HG02678 (cell line): ENCODE measurements around the gene SMAD1.
A peak's percentile ranks its signal among the peaks of the same experiment; 100 is the strongest.

Experiments used
- ATAC-seq: cut with Tn5 transposase; IDR thresholded peaks from one replicate; pipeline ENCODE4 v1.9.1; 2021; ENCODE audit warnings: mild to moderate bottlenecking, moderate library complexity; ENCODE audit not compliant: unreplicated experiment

SMAD1 gene

DNA sequence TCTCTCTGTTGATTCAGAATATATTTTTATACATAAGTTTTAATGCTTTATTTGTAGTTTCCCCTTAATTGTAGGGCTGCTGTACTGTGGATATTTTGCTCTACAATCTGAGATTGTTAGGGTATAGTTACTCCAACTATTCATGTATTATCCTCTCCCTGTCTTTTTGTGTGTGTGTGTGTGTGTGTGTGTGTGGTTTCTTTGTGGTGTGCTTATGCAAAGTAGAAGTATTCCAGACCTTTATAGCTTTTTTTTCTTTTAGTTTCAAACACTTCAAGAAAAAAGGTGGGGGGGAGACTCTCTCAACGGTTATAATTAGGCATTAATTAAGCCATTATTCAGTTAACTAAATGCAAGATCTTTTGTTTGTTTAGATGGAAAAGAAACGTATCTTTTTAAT is 6.7 kb downstream of the SMAD1 start:
- ATAC-seq = no peak

- ATAC-seq = no peak
Observed at GRCh38 chr4:145489556-145489955, 7.9 kb downstream of the SMAD1 start.

DNA sequence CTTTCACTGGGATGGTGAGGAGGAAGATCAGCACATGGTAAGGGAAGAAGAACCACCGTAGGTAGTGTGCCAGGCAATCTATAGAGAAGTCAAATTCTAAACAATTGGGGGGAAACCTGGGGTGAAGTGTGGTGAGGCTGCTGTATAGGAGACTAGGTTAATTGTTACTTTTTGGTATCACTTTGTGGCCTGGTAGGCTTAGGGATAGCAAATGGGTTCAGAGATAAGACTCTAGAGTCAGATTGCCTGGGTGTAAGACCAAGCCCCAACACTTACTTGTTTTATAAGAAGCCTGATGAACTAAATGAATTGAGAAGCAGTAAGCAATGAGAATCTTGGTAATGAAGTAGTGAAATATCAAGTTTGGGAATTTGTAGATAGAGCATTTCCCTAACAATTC is 8.7 kb downstream of the SMAD1 start:
- no peak for ATAC-seq

DNA sequence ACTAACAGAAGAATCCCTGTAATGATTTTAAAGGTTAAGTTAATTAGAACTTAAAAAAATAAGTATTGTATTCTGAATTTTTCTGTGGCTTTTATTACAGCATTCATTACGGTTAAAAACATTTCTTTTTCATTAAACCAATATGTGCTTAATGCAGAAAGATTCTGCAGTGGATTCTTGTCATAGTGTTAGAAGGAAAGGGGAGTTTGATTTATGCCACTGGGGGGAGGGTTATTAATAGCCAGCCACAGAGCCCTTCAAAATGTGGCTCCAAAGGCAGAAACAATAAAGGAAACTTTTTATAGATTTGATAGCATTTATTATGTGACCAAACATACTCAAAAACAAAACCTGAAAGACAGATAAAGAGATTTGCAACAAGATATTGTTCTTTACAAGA is 9.1 kb downstream of the SMAD1 start:
- no peak for ATAC-seq

DNA sequence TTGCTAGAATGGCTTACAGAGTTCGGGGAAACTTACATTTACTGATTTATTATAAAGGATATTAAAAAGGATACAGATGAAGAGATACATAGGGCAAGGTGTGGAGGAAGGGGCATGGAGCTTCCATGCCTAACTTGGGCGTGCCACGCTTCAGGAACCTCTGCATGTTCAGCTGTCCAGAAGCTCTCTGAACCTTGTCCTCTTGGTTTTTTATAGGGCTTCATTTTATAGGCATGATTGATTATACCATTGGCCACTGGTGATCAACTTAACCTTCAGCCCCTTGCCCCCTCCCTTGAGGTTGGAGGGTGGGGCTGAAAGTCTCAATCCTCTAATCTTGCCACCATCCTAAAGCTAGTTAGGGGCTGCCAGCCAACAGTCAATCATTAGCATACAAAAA is 10.7 kb downstream of the SMAD1 start:
- ATAC-seq = no peak

GRCh38 chr4:145493166-145493565 is 11.5 kb downstream of the SMAD1 start:
- ATAC-seq = no peak

GRCh38 chr4:145494666-145495270 is 13.1 kb downstream of the SMAD1 start:
- no peak for ATAC-seq

DNA sequence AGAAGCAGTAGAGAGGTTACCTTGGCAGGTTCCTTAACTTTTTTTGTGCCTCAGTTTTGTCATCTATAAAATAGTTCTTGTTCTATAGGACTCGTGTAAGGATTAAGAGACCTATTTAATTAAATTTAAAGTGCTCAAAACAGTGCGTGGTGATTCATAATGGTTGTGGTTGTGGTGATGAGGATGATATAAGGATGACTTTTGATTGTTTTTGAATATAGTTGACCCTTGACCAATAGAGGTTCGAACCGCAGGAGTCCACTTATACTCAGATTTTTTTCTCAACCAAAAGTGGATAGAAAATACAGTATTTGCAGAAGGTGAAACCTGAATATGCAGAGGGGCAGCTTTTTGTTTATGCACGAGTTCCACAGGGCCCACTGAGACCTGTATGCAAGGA is 14.6 kb downstream of the SMAD1 start:
- ATAC-seq = no peak

DNA sequence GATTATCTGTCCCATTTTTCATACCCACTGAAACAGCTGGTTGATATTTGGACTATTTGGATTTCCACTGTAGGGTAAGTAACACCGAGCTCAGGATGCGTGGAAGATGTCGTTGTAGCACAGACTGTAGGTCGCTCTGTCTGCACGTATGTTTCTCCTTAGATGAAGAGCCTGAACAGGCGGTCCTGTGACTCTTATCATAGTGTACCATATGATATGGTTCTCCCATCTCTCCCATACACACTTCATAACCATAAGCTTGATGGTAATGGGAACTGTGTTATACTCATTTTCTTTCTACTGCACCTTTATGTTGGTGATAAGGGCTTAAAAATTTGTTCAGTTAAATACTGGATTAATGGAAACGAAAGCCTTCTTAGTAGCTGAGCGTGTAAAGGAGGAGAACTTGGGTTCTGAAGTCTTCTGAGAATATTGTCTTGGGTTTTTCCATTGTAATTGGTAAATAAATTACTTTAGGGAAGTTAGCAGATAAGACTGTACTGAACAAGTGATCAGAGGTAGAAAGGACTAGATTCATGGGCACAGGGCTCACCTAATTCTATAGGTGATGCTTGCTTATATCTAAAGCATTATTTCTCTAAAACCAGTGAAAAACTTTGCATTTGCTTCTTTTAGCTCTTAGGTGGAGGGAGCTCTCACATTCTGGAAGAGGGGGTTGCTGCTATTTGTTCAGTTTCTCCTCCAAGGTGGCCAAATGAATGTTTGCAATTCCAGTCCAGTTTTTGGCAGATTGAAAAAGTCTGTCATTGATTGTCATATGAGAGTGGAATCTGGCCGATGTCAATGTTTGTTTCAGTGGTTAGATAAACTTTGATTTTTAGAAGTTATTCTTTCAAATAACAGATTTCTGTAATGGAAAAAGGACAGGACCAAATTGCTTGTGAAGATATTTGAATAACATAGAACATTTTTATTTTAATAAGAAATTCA is 15.8 kb downstream of the SMAD1 start:
- no peak for ATAC-seq

- ATAC-seq = peak; percentile 77
Observed at GRCh38 chr4:145498430-145498829, 16.8 kb downstream of the SMAD1 start.

- peak; percentile 50 for ATAC-seq
Observed at GRCh38 chr4:145501051-145501660, 19.5 kb downstream of the SMAD1 start.

DNA sequence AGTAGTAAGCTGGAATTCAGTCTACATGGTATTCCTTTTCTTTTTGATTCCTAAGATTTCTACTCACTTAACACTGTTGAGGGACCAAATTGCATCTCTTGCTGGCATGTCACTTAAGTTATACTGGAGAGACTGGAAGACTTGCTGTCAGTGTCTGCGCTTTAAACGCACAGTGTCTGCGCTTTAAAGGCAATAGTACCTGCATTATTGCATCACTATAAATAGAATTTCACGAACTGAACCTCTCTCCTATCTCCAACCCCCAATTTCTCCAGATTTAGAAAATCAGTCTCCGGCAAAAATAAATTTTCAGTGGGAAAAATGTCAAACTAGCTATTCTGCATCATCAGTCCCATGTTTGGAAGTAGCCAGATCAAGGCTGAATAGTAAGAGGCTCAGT is 21.2 kb downstream of the SMAD1 start:
- no peak for ATAC-seq

- ATAC-seq = no peak
Observed at GRCh38 chr4:145503486-145504072, 21.9 kb downstream of the SMAD1 start.

DNA sequence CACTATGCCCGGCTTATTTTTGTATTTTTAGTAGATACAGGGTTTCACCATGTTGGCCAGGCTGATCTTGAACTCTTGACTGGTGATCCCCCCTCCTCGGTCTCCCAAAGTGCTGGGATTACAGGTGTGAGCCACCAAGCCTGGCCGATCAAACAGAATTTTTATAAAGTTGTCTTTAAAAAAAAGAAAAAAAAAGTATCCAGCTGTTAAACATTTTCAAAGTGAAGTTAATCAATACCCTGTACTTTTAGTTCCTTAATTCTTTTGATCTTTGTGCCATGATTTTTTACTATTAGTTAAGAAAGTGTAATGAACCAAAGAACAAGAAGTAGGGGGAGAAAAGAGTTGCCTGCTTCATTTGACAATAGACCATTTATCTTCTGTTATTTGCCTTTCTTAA is 24.3 kb downstream of the SMAD1 start:
- no peak for ATAC-seq

GRCh38 chr4:145507636-145508035 is 26.0 kb downstream of the SMAD1 start:
- ATAC-seq = no peak

- ATAC-seq = no peak
Observed at GRCh38 chr4:145511913-145512522, 30.4 kb downstream of the SMAD1 start.

GRCh38 chr4:145513020-145513621 is 31.5 kb downstream of the SMAD1 start:
- ATAC-seq = no peak

GRCh38 chr4:145520172-145520571 is 38.5 kb downstream of the SMAD1 start:
- ATAC-seq = no peak

DNA sequence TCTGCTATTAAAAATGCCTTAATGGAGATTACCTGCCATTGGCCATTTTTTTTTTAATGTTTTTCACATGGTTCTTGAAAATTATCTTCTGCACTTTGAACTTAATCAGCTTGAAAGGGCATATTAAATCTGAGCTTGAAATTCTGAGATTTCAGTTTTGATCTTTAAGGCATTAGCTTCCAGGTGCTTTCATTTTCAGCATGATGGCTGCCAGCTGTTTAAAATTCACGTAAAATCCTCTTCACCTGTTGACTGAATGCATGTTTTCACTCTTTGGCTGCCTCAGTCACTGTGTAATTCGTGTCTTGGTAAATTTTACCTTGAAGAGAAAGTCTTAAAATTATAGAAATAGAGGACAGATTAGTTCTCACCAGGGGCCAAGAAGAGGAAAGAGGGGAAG is 39.6 kb downstream of the SMAD1 start:
- no peak for ATAC-seq

GRCh38 chr4:145523117-145523516 is 41.5 kb downstream of the SMAD1 start:
- no peak for ATAC-seq

GRCh38 chr4:145524552-145524951 is 42.9 kb downstream of the SMAD1 start:
- ATAC-seq = no peak
